ENCODE results near the gene RFX2. TPM values are rescaled to one million over a fixed set of nuclear protein-coding genes. Genes with fewer than 3 reads are reported as not detected.

Gene RFX2
- total and polyA plus RNA-seq, 2 donors from 2014 or later = 4.6 to 12.6 TPM

DNA sequence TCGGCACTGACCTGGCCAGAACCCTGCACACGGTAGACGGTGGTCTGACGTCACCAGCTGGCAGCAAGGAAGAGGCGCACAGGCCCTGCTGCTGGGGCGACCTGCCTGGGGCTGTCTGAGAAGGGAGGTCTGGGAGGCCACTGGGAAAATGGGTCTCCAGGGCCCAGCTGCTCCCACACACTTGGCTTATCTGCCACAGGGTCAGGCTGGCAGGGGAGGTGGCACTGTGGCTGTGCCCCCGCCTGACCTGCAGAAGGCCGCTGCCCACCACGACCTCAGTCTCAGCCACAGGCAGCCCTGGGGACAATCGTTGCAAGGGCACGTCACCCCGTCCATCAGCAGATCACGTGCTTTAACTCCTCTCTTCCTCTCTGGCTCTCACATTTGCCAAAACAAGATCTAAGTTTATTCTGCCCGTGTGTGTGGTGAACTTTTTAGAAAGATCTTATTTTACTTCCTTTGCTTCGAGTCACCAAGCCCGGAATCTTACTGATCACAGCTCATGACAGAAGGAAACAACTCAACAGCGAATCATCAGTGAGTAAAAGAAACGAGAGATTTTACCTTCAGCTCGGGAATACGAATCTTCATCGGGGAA, 87.1 kb downstream of the RFX2 start:
- DNase-seq = peak in 2 of 5 donors; percentile 13 to 70
- FAIRE-seq = no peak
- Histone ChIP-seq H3K4me3 (ENCODE audit: low read length in 3 of 3) (no peak overlapping the region), H3K9me3 (ENCODE audit: control insufficient read depth in 2 of 3, insufficient read depth in 1 of 3, low read length in 3 of 3) (no peaks in the 10 kb centered on the region), H3K36me3 (ENCODE audit: control insufficient read depth in 2 of 3, insufficient read depth in 3 of 3, low read length in 3 of 3) (no peaks in the 10 kb centered on the region), H3K27ac (ENCODE audit: low read depth in 2 of 2, low read length in 2 of 2) (no peak overlapping the region), H3K27me3 (ENCODE audit: control insufficient read depth, insufficient read depth, low read length) (no peaks in the 10 kb centered on the region), H3K9ac (ENCODE audit: low read length in 3 of 3) (no peak overlapping the region), H3K4me1 (ENCODE audit: control insufficient read depth in 2 of 3, insufficient read depth in 2 of 3, low read depth in 1 of 3, low read length in 3 of 3) (peaks cover 0 to 3% (median 0%) of the 10 kb centered on the region in 3 donors)
- intact Hi-C loops (cut with DNase I) = no loop called here
- TF ChIP-seq, protein P1, sequence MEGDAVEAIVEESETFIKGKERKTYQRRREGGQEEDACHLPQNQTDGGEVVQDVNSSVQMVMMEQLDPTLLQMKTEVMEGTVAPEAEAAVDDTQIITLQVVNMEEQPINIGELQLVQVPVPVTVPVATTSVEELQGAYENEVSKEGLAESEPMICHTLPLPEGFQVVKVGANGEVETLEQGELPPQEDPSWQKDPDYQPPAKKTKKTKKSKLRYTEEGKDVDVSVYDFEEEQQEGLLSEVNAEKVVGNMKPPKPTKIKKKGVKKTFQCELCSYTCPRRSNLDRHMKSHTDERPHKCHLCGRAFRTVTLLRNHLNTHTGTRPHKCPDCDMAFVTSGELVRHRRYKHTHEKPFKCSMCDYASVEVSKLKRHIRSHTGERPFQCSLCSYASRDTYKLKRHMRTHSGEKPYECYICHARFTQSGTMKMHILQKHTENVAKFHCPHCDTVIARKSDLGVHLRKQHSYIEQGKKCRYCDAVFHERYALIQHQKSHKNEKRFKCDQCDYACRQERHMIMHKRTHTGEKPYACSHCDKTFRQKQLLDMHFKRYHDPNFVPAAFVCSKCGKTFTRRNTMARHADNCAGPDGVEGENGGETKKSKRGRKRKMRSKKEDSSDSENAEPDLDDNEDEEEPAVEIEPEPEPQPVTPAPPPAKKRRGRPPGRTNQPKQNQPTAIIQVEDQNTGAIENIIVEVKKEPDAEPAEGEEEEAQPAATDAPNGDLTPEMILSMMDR (IDR thresholded peaks at IDR 0.05; ENCODE audit: borderline replicate concordance, extremely low read depth, insufficient read depth) = no peak

DNA sequence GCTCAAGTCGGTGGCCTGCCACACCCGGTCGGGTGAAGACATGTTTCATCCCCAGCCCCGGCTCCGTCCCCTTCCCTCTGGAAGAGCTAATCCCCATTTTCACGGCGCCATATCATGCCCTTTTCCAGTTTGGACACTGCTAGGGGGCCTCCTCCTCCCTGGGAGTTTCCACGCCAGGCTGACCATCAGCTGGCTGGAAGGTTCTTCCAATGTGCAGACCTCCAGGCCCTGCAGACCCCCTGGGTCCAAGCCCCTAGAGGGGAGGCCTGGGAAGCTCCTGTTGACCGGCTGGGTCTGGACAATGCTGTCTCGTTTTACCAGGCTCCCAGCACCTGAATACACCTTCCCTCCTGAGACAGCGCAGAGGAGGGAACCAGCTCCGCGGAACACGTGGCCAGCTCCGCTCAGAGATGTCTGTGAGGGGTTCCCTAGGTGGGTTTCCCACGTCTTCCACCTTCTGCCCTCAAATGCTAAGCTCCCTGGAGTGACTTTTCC, 87.7 kb downstream of the RFX2 start:
- TF ChIP-seq, protein P1 (IDR thresholded peaks at IDR 0.05; ENCODE audit: borderline replicate concordance, extremely low read depth, insufficient read depth) = no peak
- H3K9ac ChIP-seq (ENCODE audit: low read length in 3 of 3) = no peak overlapping the region
- no peak overlapping the region for H3K4me3 ChIP-seq (ENCODE audit: low read length in 3 of 3)
- no peaks in the 10 kb centered on the region for H3K9me3 ChIP-seq (ENCODE audit: control insufficient read depth in 2 of 3, insufficient read depth in 1 of 3, low read length in 3 of 3)
- no peaks in the 10 kb centered on the region for H3K36me3 ChIP-seq (ENCODE audit: control insufficient read depth in 2 of 3, insufficient read depth in 3 of 3, low read length in 3 of 3)
- DNase-seq (no peak), FAIRE-seq (no peak)
- peaks cover 0 to 3% (median 0%) of the 10 kb centered on the region in 3 donors for H3K4me1 ChIP-seq (ENCODE audit: control insufficient read depth in 2 of 3, insufficient read depth in 2 of 3, low read depth in 1 of 3, low read length in 3 of 3)
- intact Hi-C loops (cut with DNase I) = no loop called here
- H3K27ac ChIP-seq (ENCODE audit: low read depth in 2 of 2, low read length in 2 of 2) = no peak overlapping the region
- no peaks in the 10 kb centered on the region for H3K27me3 ChIP-seq (ENCODE audit: control insufficient read depth, insufficient read depth, low read length)

DNA sequence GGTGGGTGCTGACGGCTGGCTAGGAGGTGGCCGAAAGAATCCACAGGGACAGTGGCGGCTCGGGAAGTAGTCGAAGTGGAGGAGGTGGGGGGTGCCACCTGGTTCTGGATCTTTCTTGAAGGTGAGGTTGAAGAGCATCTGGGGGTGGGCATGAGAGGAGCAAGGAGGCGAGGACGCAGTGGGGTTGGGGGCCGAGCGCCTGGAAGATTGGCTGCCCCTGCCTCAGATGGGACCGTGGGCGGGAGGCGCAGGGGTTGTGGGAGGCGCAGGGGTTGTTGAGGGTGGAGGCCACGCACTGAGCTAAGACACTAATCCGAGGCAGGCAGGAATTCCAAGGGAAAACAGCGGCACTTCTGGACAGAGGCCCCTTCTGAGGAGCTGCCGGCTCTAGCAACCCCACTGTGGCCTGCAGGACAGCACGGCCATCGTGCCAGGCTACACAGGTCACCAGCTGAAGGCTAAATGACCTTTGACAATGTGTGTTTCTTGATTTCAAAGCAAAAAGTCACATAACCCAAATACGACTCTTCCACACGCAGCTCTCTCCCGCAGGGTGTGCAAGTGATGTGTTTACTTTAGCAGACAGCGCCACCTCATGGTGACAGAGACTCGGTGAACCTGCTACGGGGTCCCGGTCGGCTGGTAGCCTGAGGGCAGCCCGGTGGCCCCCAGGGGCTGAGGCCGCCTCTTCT, 88.3 kb downstream of the RFX2 start:
- Histone ChIP-seq H3K36me3 (ENCODE audit: control insufficient read depth in 2 of 3, insufficient read depth in 3 of 3, low read length in 3 of 3) (no peaks in the 10 kb centered on the region), H3K9me3 (ENCODE audit: control insufficient read depth in 2 of 3, insufficient read depth in 1 of 3, low read length in 3 of 3) (no peaks in the 10 kb centered on the region), H3K4me3 (ENCODE audit: low read length in 3 of 3) (no peak overlapping the region), H3K27me3 (ENCODE audit: control insufficient read depth, insufficient read depth, low read length) (no peaks in the 10 kb centered on the region), H3K27ac (ENCODE audit: low read depth in 2 of 2, low read length in 2 of 2) (no peak overlapping the region), H3K9ac (ENCODE audit: low read length in 3 of 3) (no peak overlapping the region), H3K4me1 (ENCODE audit: control insufficient read depth in 2 of 3, insufficient read depth in 2 of 3, low read depth in 1 of 3, low read length in 3 of 3) (peaks cover 0 to 3% (median 0%) of the 10 kb centered on the region in 3 donors)
- DNase-seq (peak; percentile 82 to 96 (median 89)), FAIRE-seq (no peak)
- intact Hi-C loops (cut with DNase I) = no loop called here
- TF ChIP-seq, protein P1 (IDR thresholded peaks at IDR 0.05; ENCODE audit: borderline replicate concordance, extremely low read depth, insufficient read depth) = peak; percentile 84

All from kidney (tissue), 14 donors.